Caco-2 (cell line): ENCODE results near the gene HDGFL3. TPM values are rescaled to one million over a fixed set of nuclear protein-coding genes. Genes with fewer than 3 reads are reported as not detected.

Source experiments
- BruUV-seq: library from RNA; stranded (reverse); fragments of 400-500 nt; replicated peaks from 2 replicates; lab custom pipeline; 2021; lab: Mats Ljungman, UMichigan
- CTCF ChIA-PET: fragments of 300-600 bp; sonication (Branson Sonifier 250); formaldehyde crosslinking; loops from one replicate; lab custom pipeline; 2022; ENCODE audit warnings: antibody characterized with exemption; lab: Charles Lee
- POLR2A ChIA-PET: fragments of 300-600 bp; sonication (Branson Sonifier 250); formaldehyde crosslinking; loops from one replicate; lab custom pipeline; 2022; ENCODE audit warnings: antibody characterized with exemption; lab: Charles Lee
- DNase-seq, 2 experiments: peaks; one replicate each; pipeline versions ENCODE4 v3.0.0 to v3.0.0-alpha.2; 2020 to 2022
- H3K27me3 ChIP-seq: replicated peaks from 2 replicates; pipeline ENCODE4 v1.6.0; 2011; ENCODE audit warnings: low read length; ENCODE audit not compliant: control insufficient read depth, insufficient read depth
- H3K36me3 ChIP-seq: 2 replicates; pipeline ENCODE4 v1.5.1; 2011; ENCODE audit warnings: low read length; ENCODE audit not compliant: control insufficient read depth, insufficient read depth
- H3K4me1 ChIP-seq: fragments of 250-450 bp; sonication (Bioruptor Pico); 2 replicates; pipeline ENCODE4 v1.5.1; 2020; ENCODE audit warnings: mild to moderate bottlenecking
- H3K4me3 ChIP-seq: 2 replicates; pipeline ENCODE4 v1.5.1; 2011; ENCODE audit warnings: low read depth, mild to moderate bottlenecking, control low read depth, low read length
- H3K9me3 ChIP-seq: fragments of 250-450 bp; sonication (Bioruptor Pico); 2 replicates; pipeline ENCODE4 v1.5.1; 2020; ENCODE audit warnings: mild to moderate bottlenecking, moderate library complexity
- H3K27ac Mint-ChIP-seq: one replicate; pipeline ENCODE4 v1.8.0; 2022; ENCODE audit warnings: mixed read lengths; ENCODE audit not compliant: unreplicated experiment
- H3K27me3 Mint-ChIP-seq: one replicate; pipeline ENCODE4 v1.8.0; 2022; ENCODE audit warnings: mixed read lengths; ENCODE audit not compliant: insufficient read depth, unreplicated experiment
- H3K36me3 Mint-ChIP-seq: one replicate; pipeline ENCODE4 v1.8.0; 2022; ENCODE audit warnings: mild to moderate bottlenecking, mixed read lengths; ENCODE audit not compliant: insufficient read depth, unreplicated experiment
- H3K4me1 Mint-ChIP-seq: one replicate; pipeline ENCODE4 v1.8.0; 2022; ENCODE audit warnings: low read depth, mixed read lengths; ENCODE audit not compliant: unreplicated experiment
- H3K4me3 Mint-ChIP-seq: one replicate; pipeline ENCODE4 v1.8.0; 2022; ENCODE audit warnings: mild to moderate bottlenecking, moderate library complexity, mixed read lengths; ENCODE audit not compliant: unreplicated experiment
- H3K9me3 Mint-ChIP-seq: one replicate; pipeline ENCODE4 v1.8.0; 2022; ENCODE audit warnings: mixed read lengths; ENCODE audit not compliant: unreplicated experiment
- intact Hi-C: fragments of 100-400 bp; cut with micrococcal nuclease; formaldehyde crosslinking; loops from one replicate; pipeline ENCODE4 v1.10.0; 2022; ENCODE audit not compliant: unreplicated experiment
- total RNA-seq: library from RNA; stranded (reverse); gene quantifications from 2 replicates; pipeline ENCODE4 v1.2.3, GENCODE V29; 2022
- TF ChIP-seq, protein P1 (sequence below), 2 experiments: fragments of 200-600 bp in 1 of 2; IDR thresholded peaks; 1 replicate in 1 of 2; 2 replicates in 1 of 2; pipeline versions ENCODE4 v1.5.1 to v1.8.0; 2011 to 2022; ENCODE audit warnings: antibody characterized with exemption in 1 of 2, control low read depth in 1 of 2, inconsistent platforms in 1 of 2, low read depth in 1 of 2, low read length in 1 of 2, mild to moderate bottlenecking in 1 of 2, moderate library complexity in 1 of 2; ENCODE audit not compliant: insufficient read depth in 1 of 2, severe bottlenecking in 1 of 2, unreplicated experiment in 1 of 2

HDGFL3 gene
- total RNA-seq, 1 experiment from 2014 or later: 22.9 TPM

DNA sequence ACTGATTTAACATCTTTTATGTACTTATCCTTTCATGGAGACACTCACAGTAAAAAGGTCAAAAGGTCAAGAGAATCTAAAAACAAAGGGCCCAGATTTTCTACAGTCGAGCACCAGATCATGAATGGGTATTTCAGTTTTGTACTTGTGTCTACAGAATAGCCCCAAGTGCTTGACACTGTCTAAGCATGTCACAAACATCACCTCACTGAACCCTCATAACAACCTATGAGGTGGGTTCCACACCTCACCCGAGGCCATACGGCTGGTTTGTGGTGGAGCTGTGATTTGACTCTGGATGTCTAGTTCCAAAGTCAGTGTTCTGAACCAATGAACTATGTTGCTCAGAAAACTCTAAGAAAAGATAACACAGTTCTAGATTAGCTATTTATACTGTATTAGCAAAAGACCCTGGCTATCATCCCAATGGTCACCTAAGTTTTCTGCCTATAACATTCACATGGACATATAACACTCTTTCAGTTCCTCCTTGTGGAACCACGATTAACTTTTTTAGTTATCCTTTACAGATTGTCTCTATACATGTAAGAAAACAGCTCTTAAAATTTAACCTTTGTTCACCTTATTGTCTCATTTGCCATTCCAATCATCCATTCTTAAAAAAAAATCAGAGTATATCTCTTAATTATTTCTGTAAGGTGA is 74.6 kb downstream of the HDGFL3 start:
- no peak overlapping the region for H3K27ac Mint-ChIP-seq
- no peaks in the 10 kb centered on the region for H3K27me3 Mint-ChIP-seq
- no peaks in the 10 kb centered on the region for H3K9me3 ChIP-seq
- H3K4me1 ChIP-seq: no peaks in the 10 kb centered on the region
- H3K36me3 ChIP-seq: no peaks in the 10 kb centered on the region
- TF ChIP-seq, protein P1, sequence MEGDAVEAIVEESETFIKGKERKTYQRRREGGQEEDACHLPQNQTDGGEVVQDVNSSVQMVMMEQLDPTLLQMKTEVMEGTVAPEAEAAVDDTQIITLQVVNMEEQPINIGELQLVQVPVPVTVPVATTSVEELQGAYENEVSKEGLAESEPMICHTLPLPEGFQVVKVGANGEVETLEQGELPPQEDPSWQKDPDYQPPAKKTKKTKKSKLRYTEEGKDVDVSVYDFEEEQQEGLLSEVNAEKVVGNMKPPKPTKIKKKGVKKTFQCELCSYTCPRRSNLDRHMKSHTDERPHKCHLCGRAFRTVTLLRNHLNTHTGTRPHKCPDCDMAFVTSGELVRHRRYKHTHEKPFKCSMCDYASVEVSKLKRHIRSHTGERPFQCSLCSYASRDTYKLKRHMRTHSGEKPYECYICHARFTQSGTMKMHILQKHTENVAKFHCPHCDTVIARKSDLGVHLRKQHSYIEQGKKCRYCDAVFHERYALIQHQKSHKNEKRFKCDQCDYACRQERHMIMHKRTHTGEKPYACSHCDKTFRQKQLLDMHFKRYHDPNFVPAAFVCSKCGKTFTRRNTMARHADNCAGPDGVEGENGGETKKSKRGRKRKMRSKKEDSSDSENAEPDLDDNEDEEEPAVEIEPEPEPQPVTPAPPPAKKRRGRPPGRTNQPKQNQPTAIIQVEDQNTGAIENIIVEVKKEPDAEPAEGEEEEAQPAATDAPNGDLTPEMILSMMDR (IDR thresholded peaks at IDR 0.05; ENCODE audit: insufficient read depth in 1 of 2, low read depth in 1 of 2, low read length in 1 of 2, severe bottlenecking in 1 of 2, unreplicated experiment in 1 of 2): no peak
- H3K36me3 Mint-ChIP-seq: no peaks in the 10 kb centered on the region
- intact Hi-C loops: no loop called here
- ChIA-PET CTCF (no interaction called here), POLR2A (no interaction called here)
- H3K4me3 ChIP-seq: no peak overlapping the region
- no peaks in the 10 kb centered on the region for H3K9me3 Mint-ChIP-seq
- no peaks in the 10 kb centered on the region for H3K4me1 Mint-ChIP-seq
- H3K4me3 Mint-ChIP-seq: no peak overlapping the region
- H3K27me3 ChIP-seq: no peaks in the 10 kb centered on the region
- no peak for DNase-seq
- no TSS peak for BruUV-seq

DNA sequence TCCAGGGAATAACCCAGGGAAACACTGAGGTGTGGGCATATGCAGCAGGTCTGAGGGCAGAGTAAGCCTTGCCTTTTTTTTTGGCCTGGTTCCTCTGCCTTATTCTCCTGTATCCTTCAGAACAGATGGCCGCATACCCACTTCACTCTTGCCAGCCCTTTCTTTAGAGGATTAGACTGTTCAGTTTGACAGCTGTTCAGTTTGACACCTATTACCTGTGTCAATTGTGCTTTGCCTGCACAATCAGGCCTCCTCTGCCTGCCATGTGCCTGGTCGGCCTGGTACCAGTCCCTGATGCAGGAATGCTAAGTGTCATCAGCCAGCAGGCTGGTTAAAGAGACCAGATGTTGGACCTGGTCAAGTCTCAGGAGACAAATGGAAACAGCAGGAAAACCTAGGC is 77.8 kb downstream of the HDGFL3 start:
- Histone ChIP-seq H3K27me3 (no peaks in the 10 kb centered on the region), H3K4me1 (no peaks in the 10 kb centered on the region), H3K4me3 (no peak overlapping the region), H3K36me3 (no peaks in the 10 kb centered on the region), H3K9me3 (no peaks in the 10 kb centered on the region)
- H3K27me3 Mint-ChIP-seq: no peaks in the 10 kb centered on the region
- H3K36me3 Mint-ChIP-seq: no peaks in the 10 kb centered on the region
- ChIA-PET POLR2A (no interaction called here), CTCF (no interaction called here)
- H3K27ac Mint-ChIP-seq: no peak overlapping the region
- no peaks in the 10 kb centered on the region for H3K9me3 Mint-ChIP-seq
- no peak for DNase-seq
- intact Hi-C loops: no loop called here
- BruUV-seq: no TSS peak
- H3K4me1 Mint-ChIP-seq: no peaks in the 10 kb centered on the region
- no peak overlapping the region for H3K4me3 Mint-ChIP-seq
- TF ChIP-seq, protein P1 (IDR thresholded peaks at IDR 0.05; ENCODE audit: insufficient read depth in 1 of 2, low read depth in 1 of 2, low read length in 1 of 2, severe bottlenecking in 1 of 2, unreplicated experiment in 1 of 2): no peak

DNA sequence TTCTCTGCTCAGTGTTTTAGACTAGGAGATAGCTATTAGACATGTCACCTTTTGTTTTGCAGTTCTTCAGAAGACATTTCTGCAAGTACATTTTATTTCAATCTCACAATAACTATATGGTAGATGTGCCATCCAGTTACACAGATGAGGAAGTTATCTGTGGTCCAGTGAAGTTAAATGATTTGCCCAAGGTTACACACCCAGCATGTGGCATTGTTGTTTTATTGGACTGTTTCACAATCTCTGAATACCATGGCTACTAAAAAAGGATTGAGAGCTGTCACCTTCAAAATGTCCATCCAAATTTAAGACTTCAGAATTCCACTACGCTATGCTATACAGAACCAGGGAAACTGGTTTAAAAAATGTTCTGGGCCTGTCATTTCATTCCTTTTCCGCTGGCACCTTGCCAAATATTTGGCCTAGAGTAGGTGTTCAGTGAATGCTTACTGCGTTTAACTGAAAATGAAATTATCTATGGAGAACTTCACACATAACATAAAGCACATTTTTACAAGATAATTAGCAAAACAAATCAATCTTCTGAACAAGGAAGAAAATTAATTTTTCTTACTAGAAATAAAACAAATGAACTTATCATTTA is 80.0 kb downstream of the HDGFL3 start:
- intact Hi-C loops: no loop called here
- H3K4me3 ChIP-seq: no peak overlapping the region
- H3K36me3 ChIP-seq: no peaks in the 10 kb centered on the region
- CTCF ChIA-PET: no interaction called here
- no peak for DNase-seq
- H3K27me3 ChIP-seq: no peaks in the 10 kb centered on the region
- Mint-ChIP-seq H3K9me3 (no peaks in the 10 kb centered on the region), H3K27me3 (no peaks in the 10 kb centered on the region), H3K36me3 (no peaks in the 10 kb centered on the region), H3K27ac (no peak overlapping the region), H3K4me3 (no peak overlapping the region), H3K4me1 (no peaks in the 10 kb centered on the region)
- no TSS peak for BruUV-seq
- H3K9me3 ChIP-seq: no peaks in the 10 kb centered on the region
- TF ChIP-seq, protein P1 (IDR thresholded peaks at IDR 0.05; ENCODE audit: insufficient read depth in 1 of 2, low read depth in 1 of 2, low read length in 1 of 2, severe bottlenecking in 1 of 2, unreplicated experiment in 1 of 2): no peak
- POLR2A ChIA-PET: no interaction called here
- H3K4me1 ChIP-seq: no peaks in the 10 kb centered on the region
